Endothelial cell (in vitro differentiated cells): ENCODE measurements around the gene UGT1A5. TPM values are rescaled to one million over a fixed set of nuclear protein-coding genes. Genes with fewer than 3 reads are reported as not detected.
"Not testable (repeated sequence)": the region's sequence is repeated elsewhere in the genome, so short reads cannot be mapped to it uniquely, and the experiment has no call there.

Source experiments
- DNase-seq: peaks from one replicate; pipeline ENCODE4 v3.0.0; 2021; ENCODE audit warnings: low spot score
- H3K27ac Mint-ChIP-seq: one replicate; pipeline ENCODE4 v1.8.0; 2021; ENCODE audit warnings: mixed read lengths, inconsistent platforms; ENCODE audit not compliant: unreplicated experiment
- H3K27me3 Mint-ChIP-seq: one replicate; pipeline ENCODE4 v1.8.0; 2021; ENCODE audit warnings: mild to moderate bottlenecking, moderate library complexity, mixed read lengths, inconsistent platforms; ENCODE audit not compliant: unreplicated experiment
- H3K36me3 Mint-ChIP-seq: one replicate; pipeline ENCODE4 v1.8.0; 2021; ENCODE audit warnings: mild to moderate bottlenecking, low read depth, mixed read lengths, inconsistent platforms; ENCODE audit not compliant: unreplicated experiment
- H3K4me1 Mint-ChIP-seq: one replicate; pipeline ENCODE4 v1.8.0; 2021; ENCODE audit warnings: mild to moderate bottlenecking, mixed read lengths, inconsistent platforms; ENCODE audit not compliant: unreplicated experiment
- H3K4me3 Mint-ChIP-seq: one replicate; pipeline ENCODE4 v1.8.0; 2021; ENCODE audit warnings: mild to moderate bottlenecking, mixed read lengths, inconsistent platforms; ENCODE audit not compliant: unreplicated experiment
- H3K9me3 Mint-ChIP-seq: one replicate; pipeline ENCODE4 v1.8.0; 2021; ENCODE audit warnings: mixed read lengths, inconsistent platforms; ENCODE audit not compliant: unreplicated experiment
- CTCF ChIP-seq: fragments of 200-600 bp; sonication (generic); IDR thresholded peaks from one replicate; pipeline ENCODE4 v1.5.0; 2021; ENCODE audit warnings: antibody characterized with exemption; ENCODE audit not compliant: unreplicated experiment
- total RNA-seq: library from RNA; stranded (reverse); fragmentation: NEBNext Ultra II Directional; extraction: Animal tissue kit (Norgen Biotek cat#: 25700); gene quantifications from one replicate; pipeline ENCODE4 v1.2.1, GENCODE V29; 2021; ENCODE audit not compliant: unreplicated experiment

Gene UGT1A5
- total RNA-seq, 1 donor from 2014 or later: not detected

GRCh38 chr2:233692648-233693047 lies 20.1 kb upstream of the UGT1A5 start, which contains the start of gene UGT1A6:
UGT1A6 (plus strand) TSS chr2:233692890; CDS start chr2:233693005, 115 bp downstream.
- DNase-seq: no peak
- H3K4me1 Mint-ChIP-seq: peaks cover 3% of the 10 kb centered on the region
- no peaks in the 10 kb centered on the region for H3K9me3 Mint-ChIP-seq
- H3K4me3 Mint-ChIP-seq: no peak within 1 kb of the TSS
- no peak for TF ChIP-seq CTCF
- H3K27ac Mint-ChIP-seq: no peak within 1 kb of the TSS
- H3K27me3 Mint-ChIP-seq: no peaks in the 10 kb centered on the region
- no peaks in the 10 kb centered on the region for H3K36me3 Mint-ChIP-seq

GRCh38 chr2:233693963-233694362 lies 18.7 kb upstream of the UGT1A5 start:
- no peak for DNase-seq
- Mint-ChIP-seq H3K36me3 (no peaks in the 10 kb centered on the region), H3K27me3 (no peaks in the 10 kb centered on the region), H3K4me3 (no peak overlapping the region), H3K4me1 (peaks cover 3% of the 10 kb centered on the region), H3K27ac (no peak overlapping the region), H3K9me3 (no peaks in the 10 kb centered on the region)
- no peak for TF ChIP-seq CTCF

GRCh38 chr2:233698740-233699139 lies 14.0 kb upstream of the UGT1A5 start:
- Mint-ChIP-seq H3K4me1 (peaks cover 4% of the 10 kb centered on the region), H3K9me3 (no peaks in the 10 kb centered on the region), H3K4me3 (no peak overlapping the region), H3K27ac (no peak overlapping the region), H3K36me3 (no peaks in the 10 kb centered on the region), H3K27me3 (no peaks in the 10 kb centered on the region)
- DNase-seq: no peak
- TF ChIP-seq CTCF: no peak

GRCh38 chr2:233699424-233700027 lies 13.2 kb upstream of the UGT1A5 start:
- H3K36me3 Mint-ChIP-seq: no peaks in the 10 kb centered on the region
- H3K4me3 Mint-ChIP-seq: no peak overlapping the region
- no peak overlapping the region for H3K27ac Mint-ChIP-seq
- no peaks in the 10 kb centered on the region for H3K27me3 Mint-ChIP-seq
- no peak for DNase-seq
- TF ChIP-seq CTCF: no peak
- no peaks in the 10 kb centered on the region for H3K9me3 Mint-ChIP-seq
- H3K4me1 Mint-ChIP-seq: peaks cover 4% of the 10 kb centered on the region

- no peak overlapping the region for H3K4me3 Mint-ChIP-seq
- no peaks in the 10 kb centered on the region for H3K27me3 Mint-ChIP-seq
- no peaks in the 10 kb centered on the region for H3K36me3 Mint-ChIP-seq
- TF ChIP-seq CTCF: no peak
- H3K27ac Mint-ChIP-seq: no peak overlapping the region
- no peaks in the 10 kb centered on the region for H3K9me3 Mint-ChIP-seq
- no peak for DNase-seq
- H3K4me1 Mint-ChIP-seq: peaks cover 4% of the 10 kb centered on the region
These were observed 12.6 kb upstream of the UGT1A5 start for GRCh38 chr2:233700028-233700635.

- not testable (repeated sequence) for H3K4me3 Mint-ChIP-seq, H3K27me3 Mint-ChIP-seq, H3K36me3 Mint-ChIP-seq, H3K27ac Mint-ChIP-seq, H3K9me3 Mint-ChIP-seq, H3K4me1 Mint-ChIP-seq, DNase-seq
These were observed 11.9 kb upstream of the UGT1A5 start for GRCh38 chr2:233700842-233701241.
